ENCODE results near the gene MKNK1.
"Not testable (repeated sequence)": the region's sequence is repeated elsewhere in the genome, so short reads cannot be mapped to it uniquely, and the experiment has no call there.

Gene MKNK1

GRCh38 chr1:46603858-46604549 is at the start of gene MKNK1:
Gene MKNK1, minus strand, starts transcription at chr1:46604268. Its CDS starts 20,941 bp downstream, at chr1:46583327.
- DNase-seq (ENCODE audit: low spot score): peak; percentile 100

DNA sequence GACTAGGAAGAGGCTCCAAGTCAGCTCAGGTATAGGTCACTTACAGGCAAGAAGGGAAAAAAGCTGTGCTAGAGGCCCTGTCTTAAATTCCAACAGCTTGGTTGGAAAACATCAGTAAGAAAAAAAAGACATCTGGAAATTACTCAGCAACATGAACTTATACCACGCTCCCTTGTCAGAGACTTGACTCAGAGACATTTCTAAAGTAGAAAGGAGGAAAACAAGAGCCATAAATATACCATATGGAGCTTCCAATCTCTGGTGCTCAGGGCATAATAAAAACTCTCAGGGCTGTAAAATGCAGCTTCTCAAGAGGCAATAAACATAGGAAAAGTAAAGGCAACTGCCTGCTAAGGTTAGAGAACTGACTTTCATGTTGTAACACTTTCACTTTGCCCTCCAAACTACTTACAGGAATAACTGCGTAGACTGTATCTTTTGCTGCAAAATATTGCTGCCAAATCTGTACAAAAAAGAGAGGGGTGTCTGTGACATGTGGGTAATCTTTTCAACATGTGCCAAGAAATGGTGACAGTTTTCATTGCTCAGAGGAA is 49.4 kb upstream of the MKNK1 start:
- no peak for DNase-seq (ENCODE audit: low spot score)

GRCh38 chr1:46652321-46653100 is 48.4 kb upstream of the MKNK1 start:
- no peak for DNase-seq (ENCODE audit: low spot score)

DNA sequence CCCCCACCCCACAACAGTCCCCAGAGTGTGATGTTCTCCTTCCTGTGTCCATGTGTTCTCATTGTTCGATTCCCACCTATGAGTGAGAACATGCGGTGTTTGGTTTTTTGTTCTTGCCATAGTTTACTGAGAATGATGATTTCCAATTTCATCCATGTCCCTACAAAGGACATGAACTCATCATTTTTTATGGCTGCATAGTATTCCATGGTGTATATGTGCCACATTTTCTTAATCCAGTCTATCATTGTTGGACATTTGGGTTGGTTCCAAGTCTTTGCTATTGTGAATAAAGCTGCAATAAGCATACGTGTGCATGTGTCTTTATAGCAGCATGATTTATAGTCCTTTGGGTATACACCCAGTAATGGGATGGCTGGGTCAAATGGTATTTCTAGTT is 47.1 kb upstream of the MKNK1 start:
- DNase-seq (ENCODE audit: low spot score): not testable (repeated sequence)

DNA sequence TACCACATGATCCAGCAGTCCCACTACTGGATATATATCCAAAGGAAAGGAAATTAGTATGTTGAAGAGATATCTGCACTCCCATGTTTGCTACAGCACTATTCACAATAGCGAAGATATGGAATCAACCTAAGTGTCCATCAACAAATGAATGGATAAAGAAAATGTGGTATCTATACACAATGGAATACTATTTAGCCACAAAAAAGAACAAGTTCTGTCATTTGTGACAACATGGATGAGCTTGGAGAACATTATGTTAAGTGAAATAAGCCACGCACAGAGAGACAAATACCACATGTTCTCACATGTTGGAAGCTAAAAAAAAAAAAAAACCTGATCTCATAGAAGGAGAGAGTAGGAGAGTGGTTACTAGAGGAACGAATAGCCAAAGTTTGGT is 46.4 kb upstream of the MKNK1 start:
- no peak for DNase-seq (ENCODE audit: low spot score)

- no peak for DNase-seq (ENCODE audit: low spot score)
Measured at GRCh38 chr1:46649764-46650163, 45.7 kb upstream of the MKNK1 start.

DNA sequence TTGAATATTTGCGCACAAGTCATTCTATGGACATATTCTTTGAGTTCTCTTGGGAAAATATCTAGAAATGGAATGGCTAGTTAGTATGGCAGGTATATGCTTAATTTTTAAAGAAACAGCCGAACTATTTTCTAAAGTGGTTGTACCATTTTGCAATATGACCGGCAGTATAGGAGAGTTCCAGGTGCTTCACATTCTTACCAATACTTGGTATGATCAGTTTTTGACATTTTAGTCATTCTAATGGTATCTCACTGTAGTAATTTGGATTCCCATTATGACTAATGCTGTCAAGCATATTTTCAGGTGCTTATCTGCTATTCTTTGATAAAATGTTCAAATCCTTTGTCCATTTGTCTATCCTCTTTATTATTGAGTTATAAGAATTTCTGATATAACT is 43.5 kb upstream of the MKNK1 start:
- no peak for DNase-seq (ENCODE audit: low spot score)

DNA sequence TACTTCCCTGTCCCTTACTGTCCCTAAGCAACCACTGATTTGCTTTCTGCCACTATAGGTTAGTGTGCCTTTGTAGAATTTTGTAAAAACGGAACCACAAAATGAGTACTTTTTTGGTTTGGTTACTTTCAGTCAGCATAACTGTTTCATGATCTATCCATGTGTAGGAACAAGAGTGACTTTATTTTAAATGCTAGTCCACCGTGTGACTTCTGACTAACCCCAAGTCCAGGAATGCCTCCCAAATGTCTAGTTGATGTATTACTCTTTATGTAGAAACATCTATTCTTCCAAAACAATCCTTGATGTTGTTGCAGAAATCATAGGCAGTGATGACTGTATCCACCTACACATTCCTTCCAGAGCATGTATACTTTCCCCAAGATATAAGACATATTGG is 42.8 kb upstream of the MKNK1 start:
- DNase-seq (ENCODE audit: low spot score): no peak

- DNase-seq (ENCODE audit: low spot score): no peak
Measured at GRCh38 chr1:46646331-46646730, 42.3 kb upstream of the MKNK1 start.

- DNase-seq (ENCODE audit: low spot score): no peak
Measured at GRCh38 chr1:46645815-46646214, 41.7 kb upstream of the MKNK1 start.

- peak; percentile 48 for DNase-seq (ENCODE audit: low spot score)
Measured at GRCh38 chr1:46643368-46643775, 39.3 kb upstream of the MKNK1 start.

GRCh38 chr1:46642115-46642680 is 38.1 kb upstream of the MKNK1 start:
- DNase-seq (ENCODE audit: low spot score): no peak

DNA sequence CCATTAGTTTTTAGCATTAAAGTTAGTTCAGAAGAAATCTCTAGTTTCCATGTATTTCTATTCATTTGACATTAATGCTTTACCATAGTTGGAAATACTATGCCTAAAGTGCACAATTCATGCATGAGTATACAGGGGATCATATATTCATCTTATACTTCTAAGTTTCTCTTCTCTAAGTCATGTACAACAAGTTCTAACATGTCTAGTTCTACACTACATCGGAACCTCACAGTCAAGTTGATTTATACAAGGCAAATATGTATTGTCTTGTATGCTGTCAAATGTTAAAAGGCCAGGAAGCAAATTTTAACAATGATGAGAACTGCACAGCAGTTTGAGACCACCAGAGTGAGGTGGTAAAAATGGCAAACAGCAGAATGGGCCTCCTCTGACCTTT is 35.5 kb upstream of the MKNK1 start:
- DNase-seq (ENCODE audit: low spot score): no peak

DNA sequence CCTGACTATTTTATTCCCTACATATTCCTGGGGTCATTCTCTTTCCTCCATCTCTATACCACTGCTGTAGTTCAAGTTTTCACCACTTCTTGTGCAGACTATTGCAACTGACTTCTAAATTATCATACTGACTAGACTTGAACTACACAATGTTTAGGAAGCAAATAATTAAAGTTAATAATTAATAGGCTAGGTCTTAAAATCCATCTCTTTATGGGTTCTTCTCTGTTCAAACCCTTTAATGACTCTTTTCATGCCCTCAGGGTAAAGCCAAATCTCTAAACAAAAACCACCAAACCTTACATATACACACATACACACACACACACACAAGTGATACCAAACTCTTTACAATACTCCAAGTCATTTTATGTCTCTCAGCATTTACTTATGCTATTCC is 34.9 kb upstream of the MKNK1 start:
- no peak for DNase-seq (ENCODE audit: low spot score)

DNA sequence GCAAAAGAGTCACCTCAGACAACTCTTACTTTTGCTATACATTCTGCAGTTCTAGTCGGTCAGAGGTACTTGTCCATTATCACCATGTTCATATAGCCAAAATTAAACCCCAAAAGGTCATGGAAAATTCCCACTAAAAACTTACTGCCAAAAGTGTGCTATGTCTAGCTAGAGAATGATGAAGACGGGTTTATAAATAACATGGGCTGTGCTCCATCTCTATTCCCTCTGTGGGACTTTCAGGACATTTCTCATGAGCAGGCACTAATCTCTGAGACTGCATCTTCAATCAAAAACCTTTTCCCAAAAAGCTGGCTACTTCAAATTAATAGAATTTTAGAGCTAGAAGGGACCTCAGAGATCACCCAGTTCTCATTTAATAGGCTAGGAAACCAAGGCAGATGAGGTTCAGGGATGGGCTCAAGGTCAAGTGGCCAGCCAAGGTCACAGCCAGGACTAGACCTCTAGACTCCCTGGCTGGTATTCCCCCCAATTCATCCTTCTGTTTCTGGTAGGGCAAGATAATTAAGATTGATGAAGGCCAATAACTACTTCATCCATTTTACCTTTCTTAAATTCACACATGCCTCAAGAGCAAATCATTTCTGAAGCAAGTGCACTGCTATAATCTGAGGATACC is 33.5 kb upstream of the MKNK1 start:
- DNase-seq (ENCODE audit: low spot score): no peak

DNA sequence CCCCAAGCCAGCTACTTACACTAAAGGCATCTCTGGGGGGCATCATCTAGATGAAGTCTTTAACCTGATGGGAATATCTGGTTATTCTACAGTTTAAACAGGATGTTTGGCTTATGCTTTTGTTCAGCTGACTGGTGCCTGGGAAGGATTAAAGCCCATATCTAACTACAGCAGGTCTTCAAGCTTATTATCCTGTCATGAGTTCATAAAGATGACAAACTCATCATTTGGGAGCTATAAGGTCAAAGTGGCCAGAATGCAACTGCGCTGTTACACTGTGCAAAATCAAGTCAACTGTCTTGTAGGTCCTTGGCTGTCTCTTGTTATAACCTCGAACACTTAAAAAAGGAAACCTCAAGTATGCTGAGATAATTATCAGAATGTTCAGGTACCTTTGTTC is 31.1 kb upstream of the MKNK1 start:
- no peak for DNase-seq (ENCODE audit: low spot score)

GRCh38 chr1:46630719-46631118 is 26.7 kb upstream of the MKNK1 start:
- no peak for DNase-seq (ENCODE audit: low spot score)

GRCh38 chr1:46623743-46624644 is 19.9 kb upstream of the MKNK1 start:
- no peak for DNase-seq (ENCODE audit: low spot score)

GRCh38 chr1:46622344-46622743 is 18.3 kb upstream of the MKNK1 start:
- DNase-seq (ENCODE audit: low spot score): peak; percentile 46

GRCh38 chr1:46621930-46622329 is 17.9 kb upstream of the MKNK1 start:
- no peak for DNase-seq (ENCODE audit: low spot score)

- no peak for DNase-seq (ENCODE audit: low spot score)
Measured at GRCh38 chr1:46619656-46620258, 15.7 kb upstream of the MKNK1 start.
